CD4-positive, alpha-beta memory T cell (primary cell): ENCODE measurements around the gene SCML1. TPM values are rescaled to one million over a fixed set of nuclear protein-coding genes. Genes with fewer than 3 reads are reported as not detected.

Experiments
- CTCF ChIA-PET: fragments of 350-600 bp; sonication (Branson Sonifier 250); formaldehyde crosslinking; loops from one replicate; lab custom pipeline; 2021; ENCODE audit warnings: inconsistent platforms; ENCODE audit not compliant: partially characterized antibody; lab: Charles Lee
- POLR2A ChIA-PET: fragments of 350-600 bp; sonication (Branson Sonifier 250); formaldehyde crosslinking; loops from one replicate; lab custom pipeline; 2021; ENCODE audit not compliant: partially characterized antibody; lab: Charles Lee
- DNase-seq, 5 donors: peaks; one replicate each; pipeline versions ENCODE4 v3.0.0 to v3.0.0-alpha.2; 2020 to 2022; ENCODE audit warnings: mixed read lengths in 1 of 5
- H3K27ac ChIP-seq: one replicate; pipeline ENCODE4 v1.7.0; 2013; ENCODE audit warnings: low read depth, low read length
- H3K27me3 ChIP-seq: 2 replicates; pipeline ENCODE4 v1.7.0; 2013; ENCODE audit warnings: mild to moderate bottlenecking, low read length, moderate library complexity; ENCODE audit not compliant: insufficient read depth
- H3K36me3 ChIP-seq: 2 replicates; pipeline ENCODE4 v1.7.0; 2013; ENCODE audit warnings: mild to moderate bottlenecking, low read length, moderate library complexity; ENCODE audit not compliant: insufficient read depth
- H3K4me1 ChIP-seq: 2 replicates; pipeline ENCODE4 v1.7.0; 2013; ENCODE audit warnings: mild to moderate bottlenecking, low read length, moderate library complexity; ENCODE audit not compliant: insufficient read depth
- H3K4me3 ChIP-seq, 2 donors: one replicate each; pipeline ENCODE4 v1.7.0; 2013; ENCODE audit warnings: low read length in 2 of 2, mild to moderate bottlenecking in 1 of 2
- H3K9me3 ChIP-seq, 2 donors: one replicate each; pipeline ENCODE4 v1.7.0; 2013; ENCODE audit warnings: low read length in 2 of 2, control low read depth in 1 of 2; ENCODE audit not compliant: control insufficient read depth in 1 of 2
- H3K27ac Mint-ChIP-seq, 7 donors: one replicate each; pipeline ENCODE4 v1.8.0; 2020 to 2021; ENCODE audit warnings: mixed read lengths in 7 of 7, mild to moderate bottlenecking in 6 of 7, inconsistent platforms in 3 of 7, moderate library complexity in 3 of 7
- H3K27me3 Mint-ChIP-seq, 2 donors: one replicate each; pipeline ENCODE4 v1.8.0; 2020 to 2021; ENCODE audit warnings: mixed read lengths in 2 of 2
- H3K36me3 Mint-ChIP-seq, 2 donors: one replicate each; pipeline ENCODE4 v1.8.0; 2020 to 2021; ENCODE audit warnings: mixed read lengths in 2 of 2, inconsistent platforms in 1 of 2, mild to moderate bottlenecking in 1 of 2
- H3K4me1 Mint-ChIP-seq, 4 donors: one replicate each; pipeline ENCODE4 v1.8.0; 2020 to 2021; ENCODE audit warnings: mixed read lengths in 4 of 4, mild to moderate bottlenecking in 1 of 4
- H3K4me3 Mint-ChIP-seq, 8 donors: one replicate each; pipeline ENCODE4 v1.8.0; 2020 to 2021; ENCODE audit warnings: mixed read lengths in 8 of 8, mild to moderate bottlenecking in 7 of 8, moderate library complexity in 6 of 8, inconsistent platforms in 3 of 8
- H3K9me3 Mint-ChIP-seq, 8 donors: one replicate each; pipeline ENCODE4 v1.8.0; 2020 to 2021; ENCODE audit warnings: mixed read lengths in 8 of 8, mild to moderate bottlenecking in 5 of 8, inconsistent platforms in 3 of 8, moderate library complexity in 1 of 8
- intact Hi-C: fragments of 100-400 bp; cut with micrococcal nuclease; formaldehyde crosslinking; loops from one replicate; pipeline ENCODE4 v1.15.1; 2023
- polyA plus RNA-seq, 2 donors: library from polyadenylated mRNA; unstranded; fragments of 300-500 nt; fragmentation: Illumina TruSeq; gene quantifications; one replicate each; pipeline ENCODE4 v1.2.3, GENCODE V29; 2021
- total RNA-seq, 2 experiments: library from RNA; stranded (reverse); gene quantifications; one replicate each; pipeline ENCODE4 v1.2.3, GENCODE V29; 2021

SCML1 gene
- total and polyA plus RNA-seq, 4 experiments from 2014 or later = 1.6 to 18.0 (median 8.4) TPM

- Histone ChIP-seq H3K4me3 (no peak overlapping the region), H3K27me3 (no peaks in the 10 kb centered on the region), H3K9me3 (no peaks in the 10 kb centered on the region), H3K36me3 (no peaks in the 10 kb centered on the region), H3K4me1 (no peaks in the 10 kb centered on the region), H3K27ac (no peak overlapping the region)
- Mint-ChIP-seq H3K4me1 (peaks cover 0 to 6% (median 4%) of the 10 kb centered on the region in 4 donors), H3K36me3 (no peaks in the 10 kb centered on the region), H3K27me3 (no peaks in the 10 kb centered on the region), H3K27ac (no peak overlapping the region), H3K9me3 (peaks cover 0 to 4% (median 0%) of the 10 kb centered on the region in 8 donors), H3K4me3 (no peak overlapping the region)
- ChIA-PET CTCF (interaction anchor here (1.3 kb wide), 3 partner anchors 9 to 13 kb away, joined by 3 to 7 read pairs (median 5); no protein-coding TSS in a partner anchor), POLR2A (no interaction called here)
- DNase-seq = no peak
- intact Hi-C loops = loop anchor here (1.0 kb wide), 1 partner anchor 588 kb away; no protein-coding TSS in a partner anchor
Observed at GRCh38 chrX:17788956-17789562, 51.8 kb downstream of the SCML1 start.

GRCh38 chrX:17792826-17793225 lies 55.5 kb downstream of the SCML1 start:
- no peak overlapping the region for H3K4me3 Mint-ChIP-seq
- peaks cover 0 to 5% (median 0%) of the 10 kb centered on the region in 8 donors for H3K9me3 Mint-ChIP-seq
- Histone ChIP-seq H3K36me3 (no peaks in the 10 kb centered on the region), H3K4me3 (no peak overlapping the region), H3K9me3 (no peaks in the 10 kb centered on the region), H3K4me1 (no peaks in the 10 kb centered on the region), H3K27me3 (no peaks in the 10 kb centered on the region), H3K27ac (no peak overlapping the region)
- H3K4me1 Mint-ChIP-seq = peaks cover 0 to 6% (median under 1%) of the 10 kb centered on the region in 4 donors
- H3K27me3 Mint-ChIP-seq = no peaks in the 10 kb centered on the region
- no peak for DNase-seq
- CTCF ChIA-PET = no interaction called here
- H3K27ac Mint-ChIP-seq = peak overlapping the region in 1 of 7 donors; percentile 2
- intact Hi-C loops = no loop called here
- POLR2A ChIA-PET = interaction anchor here (0.6 kb wide), 1 partner anchor 300 kb away, joined by 3 read pairs; no protein-coding TSS in a partner anchor
- H3K36me3 Mint-ChIP-seq = no peaks in the 10 kb centered on the region

GRCh38 chrX:17798921-17799320 lies 61.6 kb downstream of the SCML1 start:
- CTCF ChIA-PET = interaction anchor here (2.1 kb wide), 1 partner anchor 10 kb away, joined by 7 read pairs; no protein-coding TSS in a partner anchor
- Histone ChIP-seq H3K9me3 (no peaks in the 10 kb centered on the region), H3K4me3 (no peak overlapping the region), H3K27ac (no peak overlapping the region), H3K36me3 (no peaks in the 10 kb centered on the region), H3K27me3 (no peaks in the 10 kb centered on the region), H3K4me1 (no peaks in the 10 kb centered on the region)
- POLR2A ChIA-PET = no interaction called here
- no peak for DNase-seq
- Mint-ChIP-seq H3K4me3 (no peak overlapping the region), H3K27ac (no peak overlapping the region), H3K9me3 (peaks cover 0 to 3% (median 0%) of the 10 kb centered on the region in 8 donors), H3K27me3 (no peaks in the 10 kb centered on the region), H3K36me3 (no peaks in the 10 kb centered on the region), H3K4me1 (no peaks in the 10 kb centered on the region)
- intact Hi-C loops = no loop called here

- H3K4me3 Mint-ChIP-seq = no peak overlapping the region
- intact Hi-C loops = no loop called here
- no peaks in the 10 kb centered on the region for H3K4me1 Mint-ChIP-seq
- Histone ChIP-seq H3K4me3 (no peak overlapping the region), H3K36me3 (no peaks in the 10 kb centered on the region), H3K27ac (no peak overlapping the region), H3K9me3 (no peaks in the 10 kb centered on the region), H3K27me3 (no peaks in the 10 kb centered on the region), H3K4me1 (no peaks in the 10 kb centered on the region)
- CTCF ChIA-PET = no interaction called here
- no peaks in the 10 kb centered on the region for H3K27me3 Mint-ChIP-seq
- H3K36me3 Mint-ChIP-seq = no peaks in the 10 kb centered on the region
- no peak for DNase-seq
- peaks cover 0 to 2% (median 0%) of the 10 kb centered on the region in 8 donors for H3K9me3 Mint-ChIP-seq
- POLR2A ChIA-PET = no interaction called here
- H3K27ac Mint-ChIP-seq = no peak overlapping the region
Observed at GRCh38 chrX:17801431-17801830, 64.1 kb downstream of the SCML1 start.

- Histone ChIP-seq H3K27ac (no peak overlapping the region), H3K4me3 (no peak overlapping the region), H3K36me3 (no peaks in the 10 kb centered on the region), H3K27me3 (no peaks in the 10 kb centered on the region), H3K9me3 (no peaks in the 10 kb centered on the region), H3K4me1 (no peaks in the 10 kb centered on the region)
- peaks cover 0 to 2% (median 0%) of the 10 kb centered on the region in 8 donors for H3K9me3 Mint-ChIP-seq
- H3K27me3 Mint-ChIP-seq = no peaks in the 10 kb centered on the region
- no peak for DNase-seq
- POLR2A ChIA-PET = no interaction called here
- no peak overlapping the region for H3K4me3 Mint-ChIP-seq
- H3K4me1 Mint-ChIP-seq = no peaks in the 10 kb centered on the region
- intact Hi-C loops = no loop called here
- CTCF ChIA-PET = interaction anchor here (1.4 kb wide), 1 partner anchor 14 kb away, joined by 3 read pairs; no protein-coding TSS in a partner anchor
- H3K36me3 Mint-ChIP-seq = no peaks in the 10 kb centered on the region
- no peak overlapping the region for H3K27ac Mint-ChIP-seq
Observed at GRCh38 chrX:17802756-17803155, 65.5 kb downstream of the SCML1 start.

- Mint-ChIP-seq H3K27me3 (no peaks in the 10 kb centered on the region), H3K36me3 (no peaks in the 10 kb centered on the region)
- H3K4me1 ChIP-seq = no peaks in the 10 kb centered on the region
Observed at GRCh38 chrX:17803449-17803848, 66.2 kb downstream of the SCML1 start.

More at GRCh38 chrX:17803449-17803848, 66.2 kb downstream of the SCML1 start:
- CTCF ChIA-PET = interaction anchor here (0.7 kb wide), 1 partner anchor 37 kb away, joined by 3 read pairs; no protein-coding TSS in a partner anchor
- Mint-ChIP-seq H3K4me1 (no peaks in the 10 kb centered on the region), H3K4me3 (no peak overlapping the region), H3K9me3 (peaks cover 0 to 2% (median 0%) of the 10 kb centered on the region in 8 donors), H3K27ac (no peak overlapping the region)
- Histone ChIP-seq H3K36me3 (no peaks in the 10 kb centered on the region), H3K27ac (no peak overlapping the region), H3K9me3 (no peaks in the 10 kb centered on the region), H3K4me3 (no peak overlapping the region), H3K27me3 (no peaks in the 10 kb centered on the region)
- intact Hi-C loops = no loop called here
- POLR2A ChIA-PET = no interaction called here
- no peak for DNase-seq
